ENCODE data around the gene FGF3.

DNA sequence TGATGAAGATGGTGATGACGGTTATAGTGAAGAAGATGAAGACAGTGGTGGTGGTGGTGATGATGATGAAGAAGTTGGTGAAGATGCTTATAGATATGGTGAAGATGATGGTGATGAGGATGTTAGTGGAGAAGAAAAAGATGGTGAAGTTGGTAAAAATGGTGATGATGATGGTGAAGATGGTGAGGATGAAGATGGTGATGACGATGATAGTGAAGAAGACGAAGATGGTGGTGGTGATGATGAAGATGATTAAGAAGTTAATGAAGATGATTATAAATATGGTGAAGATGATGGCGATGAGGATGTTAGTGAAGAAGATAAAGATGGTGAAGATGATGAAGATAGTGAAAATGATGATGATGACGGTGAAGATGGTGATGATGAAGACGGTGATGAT, 25.2 kb upstream of the FGF3 start:
- TF ChIP-seq SMC3 (IDR thresholded peaks at IDR 0.05; ENCODE audit: low read depth, low read length), result no peak
- TF ChIP-seq, protein P1, sequence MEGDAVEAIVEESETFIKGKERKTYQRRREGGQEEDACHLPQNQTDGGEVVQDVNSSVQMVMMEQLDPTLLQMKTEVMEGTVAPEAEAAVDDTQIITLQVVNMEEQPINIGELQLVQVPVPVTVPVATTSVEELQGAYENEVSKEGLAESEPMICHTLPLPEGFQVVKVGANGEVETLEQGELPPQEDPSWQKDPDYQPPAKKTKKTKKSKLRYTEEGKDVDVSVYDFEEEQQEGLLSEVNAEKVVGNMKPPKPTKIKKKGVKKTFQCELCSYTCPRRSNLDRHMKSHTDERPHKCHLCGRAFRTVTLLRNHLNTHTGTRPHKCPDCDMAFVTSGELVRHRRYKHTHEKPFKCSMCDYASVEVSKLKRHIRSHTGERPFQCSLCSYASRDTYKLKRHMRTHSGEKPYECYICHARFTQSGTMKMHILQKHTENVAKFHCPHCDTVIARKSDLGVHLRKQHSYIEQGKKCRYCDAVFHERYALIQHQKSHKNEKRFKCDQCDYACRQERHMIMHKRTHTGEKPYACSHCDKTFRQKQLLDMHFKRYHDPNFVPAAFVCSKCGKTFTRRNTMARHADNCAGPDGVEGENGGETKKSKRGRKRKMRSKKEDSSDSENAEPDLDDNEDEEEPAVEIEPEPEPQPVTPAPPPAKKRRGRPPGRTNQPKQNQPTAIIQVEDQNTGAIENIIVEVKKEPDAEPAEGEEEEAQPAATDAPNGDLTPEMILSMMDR (IDR thresholded peaks at IDR 0.05), result no peak
- no peak for TF ChIP-seq POLR2AphosphoS5 (IDR thresholded peaks at IDR 0.05; ENCODE audit: low read depth, low read length)
- TF ChIP-seq, protein P2, sequence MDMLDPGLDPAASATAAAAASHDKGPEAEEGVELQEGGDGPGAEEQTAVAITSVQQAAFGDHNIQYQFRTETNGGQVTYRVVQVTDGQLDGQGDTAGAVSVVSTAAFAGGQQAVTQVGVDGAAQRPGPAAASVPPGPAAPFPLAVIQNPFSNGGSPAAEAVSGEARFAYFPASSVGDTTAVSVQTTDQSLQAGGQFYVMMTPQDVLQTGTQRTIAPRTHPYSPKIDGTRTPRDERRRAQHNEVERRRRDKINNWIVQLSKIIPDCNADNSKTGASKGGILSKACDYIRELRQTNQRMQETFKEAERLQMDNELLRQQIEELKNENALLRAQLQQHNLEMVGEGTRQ (IDR thresholded peaks at IDR 0.05; ENCODE audit: borderline replicate concordance, low read depth, low read length), result no peak
- TF ChIP-seq CHD2 (IDR thresholded peaks at IDR 0.05; ENCODE audit: low read length, partially characterized antibody), result no peak
- TF ChIP-seq EP300 (IDR thresholded peaks at IDR 0.05; ENCODE audit: borderline replicate concordance in 1 of 2, low read depth in 1 of 2, low read length in 1 of 2), result no peak
- TF ChIP-seq RAD21 (IDR thresholded peaks at IDR 0.05; ENCODE audit: low read length), result no peak
- TF ChIP-seq MXI1 (IDR thresholded peaks at IDR 0.05; ENCODE audit: low read depth, low read length), result no peak
- TF ChIP-seq, protein P3, sequence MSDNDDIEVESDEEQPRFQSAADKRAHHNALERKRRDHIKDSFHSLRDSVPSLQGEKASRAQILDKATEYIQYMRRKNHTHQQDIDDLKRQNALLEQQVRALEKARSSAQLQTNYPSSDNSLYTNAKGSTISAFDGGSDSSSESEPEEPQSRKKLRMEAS (IDR thresholded peaks at IDR 0.05; ENCODE audit: low read depth), result no peak
- no peak for TF ChIP-seq SIN3A (IDR thresholded peaks at IDR 0.05; ENCODE audit: borderline replicate concordance, low read depth, low read length)
